Kasumi-1 (cell line): ENCODE results near the gene PDLIM3.
"Not testable (repeated sequence)": the region's sequence is repeated elsewhere in the genome, so short reads cannot be mapped to it uniquely, and the experiment has no call there.

ENCODE experiments used
- DNase-seq, 2 experiments: peaks; one replicate each; lab custom pipeline; 2025; lab: John Stamatoyannopoulos, UW

The PDLIM3 gene

GRCh38 chr4:185554365-185555126, 19.2 kb upstream of the PDLIM3 start:
- DNase-seq = no peak

GRCh38 chr4:185552254-185552653, 16.9 kb upstream of the PDLIM3 start:
- no peak for DNase-seq

GRCh38 chr4:185550933-185551332, 15.6 kb upstream of the PDLIM3 start:
- DNase-seq = no peak

- DNase-seq = no peak
Measured at GRCh38 chr4:185549095-185549639, 13.9 kb upstream of the PDLIM3 start.

- DNase-seq = no peak
Measured at GRCh38 chr4:185548587-185548986, 13.3 kb upstream of the PDLIM3 start.

GRCh38 chr4:185546335-185546734, 11.0 kb upstream of the PDLIM3 start:
- no peak for DNase-seq

- DNase-seq = no peak
Measured at GRCh38 chr4:185542626-185543315, 7.5 kb upstream of the PDLIM3 start.

- no peak for DNase-seq
Measured at GRCh38 chr4:185541251-185541727, 6.0 kb upstream of the PDLIM3 start.

GRCh38 chr4:185540487-185541120, 5.3 kb upstream of the PDLIM3 start:
- DNase-seq = no peak

- DNase-seq = no peak
Measured at GRCh38 chr4:185540040-185540439, 4.7 kb upstream of the PDLIM3 start.

GRCh38 chr4:185538806-185539205, 3.5 kb upstream of the PDLIM3 start:
- no peak for DNase-seq

GRCh38 chr4:185536411-185536709, 1.1 kb upstream of the PDLIM3 start:
- no peak for DNase-seq

- DNase-seq = no peak
Measured at GRCh38 chr4:185535612-185536410, 504 bp upstream of the PDLIM3 start.

- DNase-seq = no peak
Measured at GRCh38 chr4:185534511-185534865, 819 bp downstream of the PDLIM3 start.

- no peak for DNase-seq
Measured at GRCh38 chr4:185532795-185533324, 2.4 kb downstream of the PDLIM3 start.

- DNase-seq = no peak
Measured at GRCh38 chr4:185532293-185532692, 3.0 kb downstream of the PDLIM3 start.

- DNase-seq = not testable (repeated sequence)
Measured at GRCh38 chr4:185531654-185532053, 3.7 kb downstream of the PDLIM3 start.

- no peak for DNase-seq
Measured at GRCh38 chr4:185529413-185529812, 5.9 kb downstream of the PDLIM3 start.

- no peak for DNase-seq
Measured at GRCh38 chr4:185524888-185525863, 10.1 kb downstream of the PDLIM3 start.

GRCh38 chr4:185523862-185524261, 11.4 kb downstream of the PDLIM3 start:
- no peak for DNase-seq

GRCh38 chr4:185522451-185522850, 12.9 kb downstream of the PDLIM3 start:
- DNase-seq = no peak
